Epithelial cell of prostate (primary cell): ENCODE results near the gene NHLRC1.
"Not testable (repeated sequence)": the region's sequence is repeated elsewhere in the genome, so short reads cannot be mapped to it uniquely, and the experiment has no call there.

Experiments
- DNase-seq: peaks from one replicate; pipeline ENCODE4 v3.0.0-alpha.2; 2011; ENCODE audit warnings: low read depth, low spot score
- H3K27ac ChIP-seq: fragments of 450-650 bp; 2 replicates; pipeline ENCODE4 v1.5.1; 2017; ENCODE audit warnings: mild to moderate bottlenecking

Gene NHLRC1

DNA sequence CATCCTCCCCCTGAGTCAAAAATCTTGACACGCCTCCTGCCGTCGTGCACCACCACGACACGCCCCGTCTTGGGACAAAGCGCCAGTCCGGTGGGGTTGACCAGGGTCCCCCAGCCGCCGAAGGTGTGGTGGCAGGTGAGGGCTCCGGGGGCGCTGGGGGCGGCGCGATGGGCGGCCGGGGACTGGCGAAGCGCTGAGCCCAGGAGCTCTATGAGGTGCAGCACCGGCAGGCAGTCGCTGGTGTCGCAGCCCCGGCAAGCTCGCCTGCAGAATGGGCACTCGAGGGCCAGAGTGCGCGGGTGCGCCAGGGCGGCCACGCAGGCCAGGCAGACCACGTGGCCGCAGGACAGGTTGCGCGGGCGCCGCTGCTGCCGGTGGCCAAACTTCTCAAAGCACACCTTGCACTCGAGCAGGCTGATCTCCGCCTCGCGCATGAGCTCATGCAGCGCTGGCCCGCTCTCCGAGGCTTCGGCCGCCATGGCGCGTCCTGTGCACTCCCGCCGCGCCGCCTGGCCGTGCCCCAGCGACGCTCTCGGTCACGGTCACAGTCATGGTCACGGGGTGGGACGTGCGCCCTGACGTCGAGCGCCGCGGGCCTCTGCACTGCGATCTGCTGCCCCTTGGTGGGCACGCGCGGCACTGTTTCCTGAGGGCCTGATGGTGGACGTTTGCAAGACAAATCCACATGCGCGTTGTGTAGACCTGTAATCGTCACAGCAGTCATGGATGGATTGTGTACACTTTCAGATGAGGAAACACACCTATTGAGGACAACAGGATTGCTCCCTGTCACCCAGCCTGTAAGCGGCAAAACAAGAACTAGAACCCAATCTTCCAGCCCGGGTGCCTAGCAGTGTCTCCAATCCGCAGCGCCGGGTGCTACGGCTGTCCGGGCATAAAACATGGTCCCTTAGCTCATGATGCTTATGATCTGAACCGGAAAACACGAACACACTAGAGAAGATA lies at the start of gene NHLRC1:
NHLRC1 (minus strand) TSS at position 550 of the 966 bp plus-strand sequence; CDS start at position 479, 71 bp downstream.
- H3K27ac ChIP-seq, result peak within 1 kb of the TSS; percentile 26
- peak; percentile 53 for DNase-seq

DNA sequence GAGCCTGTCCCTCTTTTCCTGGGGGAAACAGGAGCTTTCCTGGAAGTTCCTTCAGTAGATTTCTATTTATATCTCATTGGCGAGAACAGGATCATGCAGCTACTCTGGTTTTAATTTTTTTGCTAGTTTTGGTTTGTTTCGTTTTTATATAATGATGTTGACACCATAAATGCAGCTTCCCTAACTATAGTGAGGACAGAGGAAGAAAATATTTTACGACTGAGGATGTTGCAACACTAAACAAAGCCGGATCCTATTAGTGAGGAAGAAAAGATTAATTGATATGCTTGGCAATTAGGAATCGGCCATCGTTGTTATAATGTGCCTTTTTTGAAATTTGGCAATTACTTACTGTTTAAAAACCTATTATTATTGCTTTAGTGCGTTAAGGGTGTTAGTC lies 49.4 kb upstream of the NHLRC1 start:
- no peak for DNase-seq
- H3K27ac ChIP-seq, result no peak overlapping the region

DNA sequence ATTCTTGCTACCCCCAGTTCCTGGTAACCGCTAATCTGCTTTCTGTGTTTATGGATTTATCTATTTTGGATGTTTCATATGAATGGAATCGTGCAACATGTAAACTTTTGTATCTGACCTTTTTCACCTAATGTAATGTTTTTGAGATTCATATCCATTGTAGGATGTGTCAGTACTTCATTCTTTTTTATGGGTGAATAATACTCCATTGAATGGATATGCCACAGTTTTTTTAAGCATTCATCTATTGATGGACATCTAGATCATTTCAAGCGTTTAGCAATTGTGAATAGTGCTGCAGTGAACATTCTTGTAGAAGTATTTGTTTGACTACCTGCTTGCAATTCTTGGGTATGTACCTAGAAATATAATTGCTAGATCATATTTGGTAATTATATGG lies 45.8 kb upstream of the NHLRC1 start:
- no peak overlapping the region for H3K27ac ChIP-seq
- no peak for DNase-seq

DNA sequence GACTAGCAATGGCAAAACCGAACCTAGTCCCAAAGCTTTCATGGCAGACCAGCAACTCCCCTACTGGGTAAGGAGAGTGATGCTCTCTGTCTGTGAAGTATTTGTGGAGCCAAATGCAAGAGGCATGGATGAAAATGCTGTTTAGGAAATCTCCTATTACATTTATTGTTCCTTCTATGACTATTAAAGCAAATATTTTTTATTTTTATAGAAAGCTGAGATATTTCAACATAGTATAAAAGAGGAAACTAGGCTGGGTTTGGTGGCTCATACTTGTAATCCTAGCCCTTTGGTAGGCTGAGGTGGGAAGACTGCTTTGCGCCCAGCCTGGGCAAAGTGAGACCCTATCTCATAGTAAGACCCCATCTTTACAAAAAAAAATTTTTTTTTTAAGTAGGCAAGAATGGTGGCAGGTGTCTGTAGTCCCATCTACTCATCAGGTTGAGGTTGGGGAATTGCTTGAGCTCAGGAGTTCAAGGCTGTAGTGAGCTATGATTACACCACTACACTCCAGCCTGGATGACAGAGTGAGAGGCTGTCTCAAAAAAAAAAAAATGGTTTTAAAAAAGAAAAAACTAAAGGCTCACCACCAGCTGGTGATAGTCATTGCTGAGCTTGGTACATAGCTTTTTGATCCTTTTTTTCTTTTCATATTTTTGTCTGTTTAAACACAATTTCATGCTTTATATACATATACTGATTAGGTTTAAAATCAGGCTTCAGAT lies 44.0 kb upstream of the NHLRC1 start:
- peak overlapping the region; percentile 45 for H3K27ac ChIP-seq
- no peak for DNase-seq

DNA sequence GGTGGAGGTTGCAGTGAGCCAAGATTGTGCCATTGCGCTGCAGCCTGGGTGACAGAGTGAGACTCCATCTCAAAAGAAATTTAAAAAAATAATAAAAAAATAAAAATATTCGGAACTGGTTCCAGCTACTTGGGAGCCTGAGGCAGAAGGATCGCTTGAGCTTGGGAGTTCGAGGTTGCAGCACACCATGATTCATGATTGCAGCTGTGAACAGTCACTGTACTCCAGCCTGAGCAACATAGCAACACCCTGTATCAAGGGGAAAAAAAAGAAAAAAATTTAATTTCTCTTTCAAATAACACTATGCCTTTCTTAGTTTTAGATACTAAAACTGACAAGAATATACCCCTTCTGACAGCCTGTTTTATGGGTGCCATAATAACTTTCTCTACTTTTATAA lies 43.3 kb upstream of the NHLRC1 start:
- DNase-seq, result no peak
- peak overlapping the region; percentile 45 for H3K27ac ChIP-seq

- H3K27ac ChIP-seq, result no peak overlapping the region
- no peak for DNase-seq
These were observed 39.9 kb upstream of the NHLRC1 start for GRCh38 chr6:18162401-18162800.

DNA sequence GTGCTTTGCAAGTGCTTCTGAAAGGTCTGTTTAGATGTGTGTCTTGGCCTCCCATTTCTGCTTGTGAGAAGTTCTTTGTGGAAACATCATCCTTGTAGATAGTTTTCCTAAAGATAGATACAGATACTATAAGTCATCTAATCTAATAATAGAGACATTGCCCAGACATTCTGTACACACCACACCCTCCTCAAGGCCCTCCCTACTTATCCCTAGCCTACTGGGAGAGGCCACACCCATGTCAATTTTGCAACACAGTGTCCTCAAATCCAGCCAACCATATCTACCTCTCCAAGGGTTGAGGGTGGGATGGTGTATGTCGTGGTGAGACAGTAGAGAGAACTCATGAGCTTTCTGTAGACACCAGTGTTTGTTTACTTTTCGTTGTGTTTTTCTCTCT lies 39.0 kb upstream of the NHLRC1 start:
- H3K27ac ChIP-seq, result peak overlapping the region; percentile 58
- DNase-seq, result no peak

DNA sequence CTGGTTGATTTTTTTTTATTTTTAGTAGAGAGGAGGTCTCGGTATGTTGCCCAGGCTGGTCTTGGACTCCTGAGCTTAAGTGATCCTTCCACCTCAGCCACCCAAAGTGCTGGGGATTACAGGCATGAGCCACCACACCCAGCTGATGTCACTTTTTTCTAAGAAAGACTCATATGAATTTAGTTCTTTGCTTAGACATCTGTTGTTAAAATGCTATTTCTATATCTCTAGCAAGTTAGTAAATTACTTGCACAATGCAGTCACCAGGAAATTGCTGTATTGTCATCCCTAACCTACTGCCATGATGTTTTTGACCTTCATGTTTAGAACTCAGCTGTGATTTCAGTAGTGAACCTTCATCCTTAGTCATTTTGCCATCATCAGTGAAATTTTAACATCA lies 38.4 kb upstream of the NHLRC1 start:
- no peak for DNase-seq

GRCh38 chr6:18155864-18156421 lies 33.5 kb upstream of the NHLRC1 start:
- H3K27ac ChIP-seq, result peak overlapping the region; percentile 83
- peak; percentile 92 for DNase-seq

More for the DNA sequence above, 38.4 kb upstream of the NHLRC1 start:
- H3K27ac ChIP-seq, result peak overlapping the region; percentile 58

- peak within 1 kb of the TSS; percentile 83 for H3K27ac ChIP-seq
- DNase-seq, result peak; percentile 90
These were observed 32.8 kb upstream of the NHLRC1 start, which contains the start of gene KDM1B for GRCh38 chr6:18155150-18155863. KDM1B (plus strand) TSS chr6:18155422; CDS start chr6:18159896, 4,474 bp downstream.

DNA sequence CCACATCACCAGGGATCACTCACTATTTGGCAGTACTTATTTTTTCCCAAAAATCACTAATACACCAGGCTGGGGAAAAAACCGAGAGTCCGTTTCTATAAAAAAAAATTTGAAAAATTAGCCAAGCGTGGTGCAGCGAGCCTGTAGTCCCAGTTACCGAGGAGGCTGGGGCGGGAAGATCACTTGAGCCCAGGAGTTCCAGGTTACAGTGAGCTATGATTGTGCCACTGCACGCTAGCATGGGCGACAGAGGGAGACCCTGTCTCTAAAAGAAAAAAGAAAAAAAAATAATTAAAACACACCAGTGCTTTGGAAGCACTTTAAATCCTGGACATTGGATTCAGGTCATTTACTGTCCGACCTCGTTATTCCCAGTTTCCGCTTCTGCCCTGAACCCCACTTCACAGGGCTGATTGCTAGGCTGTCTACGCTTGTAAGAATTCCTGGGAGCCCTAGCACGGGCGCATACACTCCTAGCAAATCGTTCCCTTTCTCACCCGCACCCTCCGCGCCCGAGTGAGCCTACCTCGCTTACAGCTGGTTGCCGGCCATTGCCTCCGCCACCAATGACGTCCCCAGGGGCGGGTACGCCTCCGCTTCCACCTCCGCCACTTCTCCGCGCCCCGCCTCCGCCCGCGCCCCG lies 32.2 kb upstream of the NHLRC1 start, which contains the start of gene TPMT:
TPMT (minus strand) TSS at position 571 of the 643 bp plus-strand sequence. CDS start 5,950 bp downstream, outside the sequence.
- no peak for DNase-seq
- peak within 1 kb of the TSS; percentile 83 for H3K27ac ChIP-seq

- H3K27ac ChIP-seq, result peak overlapping the region; percentile 83
- no peak for DNase-seq
These were observed 30.8 kb upstream of the NHLRC1 start for GRCh38 chr6:18153311-18153703.

- no peak for DNase-seq
- H3K27ac ChIP-seq, result no peak overlapping the region
These were observed 29.3 kb upstream of the NHLRC1 start for GRCh38 chr6:18151801-18152200.

DNA sequence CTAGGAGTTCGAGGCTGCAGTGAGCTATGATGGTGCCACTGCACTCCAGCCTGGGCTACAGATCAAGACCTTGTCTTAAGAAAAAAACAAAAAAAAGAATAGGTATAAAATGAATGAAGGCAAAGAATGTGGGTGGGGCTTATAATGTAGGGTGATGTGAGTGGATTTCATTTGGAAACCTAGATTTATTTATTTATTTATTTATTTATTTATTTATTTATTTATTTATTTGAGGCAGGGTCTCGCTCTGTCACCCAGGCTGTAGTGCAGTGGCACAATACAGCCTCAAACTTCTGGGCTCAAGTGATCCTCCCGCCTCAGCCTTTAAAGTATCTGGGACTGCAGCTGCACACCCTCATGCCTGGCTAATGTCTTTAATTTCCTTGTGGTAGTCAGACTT lies 28.9 kb upstream of the NHLRC1 start:
- H3K27ac ChIP-seq, DNase-seq: not testable (repeated sequence)

GRCh38 chr6:18148304-18149025 lies 26.0 kb upstream of the NHLRC1 start:
- peak overlapping the region; percentile 93 for H3K27ac ChIP-seq
- peak; percentile 97 for DNase-seq

DNA sequence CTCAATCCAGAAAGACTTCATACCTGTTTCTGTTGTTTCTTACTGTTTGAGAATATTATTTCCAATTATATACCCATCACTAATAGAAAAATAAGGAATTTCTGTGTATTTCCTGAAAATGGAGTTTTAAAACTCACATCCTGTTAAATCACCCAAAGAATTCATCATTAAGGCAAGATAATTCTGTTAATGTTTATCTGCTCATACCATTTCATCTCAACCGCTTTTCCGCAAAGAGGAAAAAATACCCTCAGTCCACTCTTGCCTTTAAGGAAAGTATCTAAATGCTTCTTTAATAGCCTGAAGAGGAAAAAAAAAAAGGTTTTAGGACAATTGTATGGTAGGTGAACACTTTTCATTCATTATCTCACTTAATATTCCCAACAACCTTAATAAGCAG lies 25.1 kb upstream of the NHLRC1 start:
- no peak for DNase-seq
- peak overlapping the region; percentile 93 for H3K27ac ChIP-seq

- peak; percentile 80 for DNase-seq
- peak overlapping the region; percentile 93 for H3K27ac ChIP-seq
These were observed 24.7 kb upstream of the NHLRC1 start for GRCh38 chr6:18147160-18147559.

GRCh38 chr6:18142591-18142861 lies 20.0 kb upstream of the NHLRC1 start:
- DNase-seq, result no peak
- H3K27ac ChIP-seq, result no peak overlapping the region
